OCI-LY3 (cell line): ENCODE measurements around the gene IER5L.

Experiments used
- EZH2phosphoT487 ChIP-seq: fragments of 200-600 bp; shearing (Covaris generic); IDR thresholded peaks from 2 replicates; pipeline ENCODE4 v1.6.1; 2018; ENCODE audit warnings: antibody characterized with exemption, mixed run types, low read depth
- TF ChIP-seq, protein P1 (sequence below): fragments of 200-600, 300-600 bp; sonication (generic); IDR thresholded peaks from 2 replicates; pipeline ENCODE4 v1.5.1; 2014; ENCODE audit warnings: antibody characterized with exemption, low read length, low read depth

DNA sequence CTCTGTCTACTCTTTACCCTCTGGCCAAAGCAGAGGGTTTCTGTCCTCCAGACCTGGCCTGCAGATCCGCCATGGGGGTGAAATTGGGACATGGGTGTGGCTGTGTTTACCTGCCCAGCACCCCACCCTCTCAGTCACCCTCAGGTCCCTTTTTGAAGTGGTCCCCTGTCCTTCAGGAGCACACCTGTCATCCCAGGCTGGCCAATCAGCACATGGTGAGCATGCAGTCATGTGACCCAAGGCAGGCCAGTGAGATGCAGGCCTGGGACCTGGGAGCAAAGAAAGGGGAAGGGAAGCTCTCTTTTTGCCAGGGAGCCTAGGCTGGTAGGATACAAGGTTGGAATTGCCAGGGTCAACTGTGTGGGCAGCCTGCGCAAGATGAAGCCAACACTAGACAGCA lies 28.3 kb upstream of the IER5L start:
- TF ChIP-seq, protein P1, sequence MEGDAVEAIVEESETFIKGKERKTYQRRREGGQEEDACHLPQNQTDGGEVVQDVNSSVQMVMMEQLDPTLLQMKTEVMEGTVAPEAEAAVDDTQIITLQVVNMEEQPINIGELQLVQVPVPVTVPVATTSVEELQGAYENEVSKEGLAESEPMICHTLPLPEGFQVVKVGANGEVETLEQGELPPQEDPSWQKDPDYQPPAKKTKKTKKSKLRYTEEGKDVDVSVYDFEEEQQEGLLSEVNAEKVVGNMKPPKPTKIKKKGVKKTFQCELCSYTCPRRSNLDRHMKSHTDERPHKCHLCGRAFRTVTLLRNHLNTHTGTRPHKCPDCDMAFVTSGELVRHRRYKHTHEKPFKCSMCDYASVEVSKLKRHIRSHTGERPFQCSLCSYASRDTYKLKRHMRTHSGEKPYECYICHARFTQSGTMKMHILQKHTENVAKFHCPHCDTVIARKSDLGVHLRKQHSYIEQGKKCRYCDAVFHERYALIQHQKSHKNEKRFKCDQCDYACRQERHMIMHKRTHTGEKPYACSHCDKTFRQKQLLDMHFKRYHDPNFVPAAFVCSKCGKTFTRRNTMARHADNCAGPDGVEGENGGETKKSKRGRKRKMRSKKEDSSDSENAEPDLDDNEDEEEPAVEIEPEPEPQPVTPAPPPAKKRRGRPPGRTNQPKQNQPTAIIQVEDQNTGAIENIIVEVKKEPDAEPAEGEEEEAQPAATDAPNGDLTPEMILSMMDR: no peak
- no peak for TF ChIP-seq EZH2phosphoT487
